ENCODE measurements around the gene KIAA2012.

The KIAA2012 gene

DNA sequence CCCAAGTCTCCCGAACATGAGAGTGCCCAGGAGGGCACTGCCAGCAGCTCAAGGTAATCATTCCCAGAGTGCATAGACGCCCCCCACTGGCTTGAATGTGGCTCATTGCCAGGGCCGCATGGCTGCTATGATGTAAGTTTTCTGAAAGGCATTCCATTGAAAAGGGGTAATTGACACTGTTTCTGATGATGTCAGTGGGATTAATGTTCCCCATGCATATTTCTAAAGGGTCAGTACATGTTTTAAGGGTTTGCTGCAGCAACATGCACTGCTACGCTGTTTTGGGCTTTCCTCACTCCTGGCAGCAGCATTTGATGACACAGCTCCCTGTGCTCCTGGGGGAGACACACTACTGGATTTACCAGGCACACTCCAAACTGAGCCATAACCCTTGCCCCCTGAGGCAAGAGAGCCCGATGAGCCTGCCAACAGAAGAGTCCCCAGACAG lies 36.7 kb downstream of the KIAA2012 start:
- TF ChIP-seq, protein P1, sequence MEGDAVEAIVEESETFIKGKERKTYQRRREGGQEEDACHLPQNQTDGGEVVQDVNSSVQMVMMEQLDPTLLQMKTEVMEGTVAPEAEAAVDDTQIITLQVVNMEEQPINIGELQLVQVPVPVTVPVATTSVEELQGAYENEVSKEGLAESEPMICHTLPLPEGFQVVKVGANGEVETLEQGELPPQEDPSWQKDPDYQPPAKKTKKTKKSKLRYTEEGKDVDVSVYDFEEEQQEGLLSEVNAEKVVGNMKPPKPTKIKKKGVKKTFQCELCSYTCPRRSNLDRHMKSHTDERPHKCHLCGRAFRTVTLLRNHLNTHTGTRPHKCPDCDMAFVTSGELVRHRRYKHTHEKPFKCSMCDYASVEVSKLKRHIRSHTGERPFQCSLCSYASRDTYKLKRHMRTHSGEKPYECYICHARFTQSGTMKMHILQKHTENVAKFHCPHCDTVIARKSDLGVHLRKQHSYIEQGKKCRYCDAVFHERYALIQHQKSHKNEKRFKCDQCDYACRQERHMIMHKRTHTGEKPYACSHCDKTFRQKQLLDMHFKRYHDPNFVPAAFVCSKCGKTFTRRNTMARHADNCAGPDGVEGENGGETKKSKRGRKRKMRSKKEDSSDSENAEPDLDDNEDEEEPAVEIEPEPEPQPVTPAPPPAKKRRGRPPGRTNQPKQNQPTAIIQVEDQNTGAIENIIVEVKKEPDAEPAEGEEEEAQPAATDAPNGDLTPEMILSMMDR (IDR thresholded peaks at IDR 0.05; ENCODE audit: insufficient read depth, low read depth, low read length, missing control alignments): no peak
- no peak for DNase-seq (ENCODE audit: low read depth)
- H3K4me3 ChIP-seq (ENCODE audit: low read depth, low read length): no peak overlapping the region

DNA sequence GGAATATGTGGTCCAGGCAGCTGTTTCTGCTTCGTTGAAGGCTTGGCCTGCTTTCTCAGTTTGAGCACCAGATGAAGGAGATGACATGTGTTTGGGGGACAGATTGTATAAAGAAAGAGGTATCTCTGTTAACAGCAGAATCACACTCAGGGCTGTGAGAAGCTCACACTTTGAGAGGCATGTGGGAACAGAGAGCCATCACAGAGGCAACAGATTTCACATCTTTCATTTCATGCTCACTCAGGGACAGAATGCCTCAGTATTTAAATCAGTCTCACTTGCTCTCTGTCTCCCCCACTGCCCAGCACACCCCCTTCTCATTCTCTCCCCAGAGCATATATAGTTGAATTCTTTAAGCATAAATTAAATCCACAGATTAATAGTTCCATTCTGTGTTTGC lies 37.4 kb downstream of the KIAA2012 start:
- TF ChIP-seq, protein P1 (IDR thresholded peaks at IDR 0.05; ENCODE audit: insufficient read depth, low read depth, low read length, missing control alignments): no peak
- DNase-seq (ENCODE audit: low read depth): no peak
- H3K4me3 ChIP-seq (ENCODE audit: low read depth, low read length): no peak overlapping the region

DNA sequence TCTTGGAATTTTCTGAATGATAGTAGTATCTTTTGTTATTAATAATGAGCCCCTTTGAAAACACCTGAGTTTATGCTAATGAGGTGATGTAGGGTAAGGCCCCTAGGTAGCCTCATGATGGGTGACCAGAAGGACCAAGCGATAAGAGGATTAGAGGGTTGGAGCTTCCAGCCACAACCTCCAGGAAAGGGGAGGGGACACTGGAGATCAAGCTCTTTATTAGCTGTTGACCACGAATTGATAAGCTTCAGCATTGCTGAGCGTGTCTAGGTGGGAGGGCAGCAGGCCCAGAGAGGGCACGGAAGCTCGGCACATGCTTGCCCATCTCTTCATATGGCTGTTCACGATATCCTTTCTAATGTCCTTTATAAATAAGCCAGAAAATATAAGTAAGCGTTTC lies 39.0 kb downstream of the KIAA2012 start:
- TF ChIP-seq, protein P1 (IDR thresholded peaks at IDR 0.05; ENCODE audit: insufficient read depth, low read depth, low read length, missing control alignments): no peak

DNA sequence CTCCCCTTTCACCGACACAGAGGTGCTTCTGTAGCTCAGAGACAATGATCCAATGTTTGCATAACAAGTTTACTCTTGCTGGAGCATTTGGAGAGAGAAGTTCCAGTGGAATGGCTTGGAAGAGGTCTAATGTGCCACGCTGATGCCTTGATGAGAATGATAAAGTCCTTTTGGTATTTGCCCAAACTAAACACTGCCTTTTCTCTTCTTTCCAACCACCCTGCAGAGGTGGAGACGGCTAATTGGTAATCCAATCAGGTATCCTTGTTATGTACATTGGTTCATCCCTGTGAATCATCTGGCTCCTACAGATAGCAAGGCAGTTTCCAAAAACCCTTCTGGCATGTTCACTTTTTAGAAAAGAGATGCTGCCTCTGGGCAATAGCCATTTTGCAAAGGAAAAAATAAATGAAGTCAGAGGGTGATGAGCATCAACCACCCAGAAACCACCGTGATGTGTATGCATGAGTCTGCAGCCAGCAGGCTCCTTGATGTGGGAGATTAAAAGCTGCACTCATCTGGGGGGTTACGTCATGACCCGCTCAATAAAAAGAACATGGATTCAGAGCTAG lies 40.6 kb downstream of the KIAA2012 start:
- TF ChIP-seq, protein P1 (IDR thresholded peaks at IDR 0.05; ENCODE audit: insufficient read depth, low read depth, low read length, missing control alignments): no peak
- no peak for DNase-seq (ENCODE audit: low read depth)
- no peak overlapping the region for H3K4me3 ChIP-seq (ENCODE audit: low read depth, low read length)

More for the DNA sequence above, 39.0 kb downstream of the KIAA2012 start:
- no peak overlapping the region for H3K4me3 ChIP-seq (ENCODE audit: low read depth, low read length)
- DNase-seq (ENCODE audit: low read depth): no peak

DNA sequence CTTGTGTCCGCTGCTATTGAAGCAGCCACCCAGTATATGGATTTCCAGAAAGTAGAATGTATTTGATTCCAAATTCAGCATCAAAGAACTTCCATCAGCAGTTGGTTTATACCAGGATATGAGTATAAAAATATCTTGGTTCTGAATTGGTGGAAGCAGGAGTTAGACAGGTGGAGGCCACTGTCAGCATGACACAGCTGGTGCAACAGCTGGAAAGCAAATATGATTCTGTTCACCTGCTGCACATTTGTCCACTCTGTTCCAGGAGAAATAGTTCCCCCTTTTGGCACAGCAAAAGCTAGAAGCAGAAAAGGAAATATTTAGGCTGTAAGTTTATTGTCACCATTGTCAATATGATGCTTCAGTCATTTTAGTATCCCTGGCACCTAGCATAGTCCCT lies 41.2 kb downstream of the KIAA2012 start:
- DNase-seq (ENCODE audit: low read depth): no peak
- H3K4me3 ChIP-seq (ENCODE audit: low read depth, low read length): no peak overlapping the region
- TF ChIP-seq, protein P1 (IDR thresholded peaks at IDR 0.05; ENCODE audit: insufficient read depth, low read depth, low read length, missing control alignments): no peak

DNA sequence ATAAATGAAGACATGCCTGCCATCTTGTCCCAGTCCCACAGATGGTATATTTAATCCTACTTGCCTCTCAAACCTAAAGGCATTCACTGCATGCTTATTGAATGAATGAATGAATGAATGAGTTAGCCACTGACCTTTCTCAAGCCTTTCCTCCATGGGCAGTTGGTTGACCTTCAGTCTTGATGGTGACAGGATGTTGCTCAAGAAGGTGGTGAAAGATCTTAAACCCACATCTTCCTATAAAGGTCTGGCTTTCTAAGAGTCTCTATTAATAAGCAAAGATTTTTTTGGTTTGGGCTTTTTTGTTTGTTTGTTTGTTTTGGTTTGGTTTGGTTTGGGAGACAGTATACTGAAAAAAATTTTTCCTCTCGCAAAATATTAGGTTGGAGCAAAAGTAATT lies 41.7 kb downstream of the KIAA2012 start:
- TF ChIP-seq, protein P1 (IDR thresholded peaks at IDR 0.05; ENCODE audit: insufficient read depth, low read depth, low read length, missing control alignments): no peak
- H3K4me3 ChIP-seq (ENCODE audit: low read depth, low read length): no peak overlapping the region
- DNase-seq (ENCODE audit: low read depth): no peak

DNA sequence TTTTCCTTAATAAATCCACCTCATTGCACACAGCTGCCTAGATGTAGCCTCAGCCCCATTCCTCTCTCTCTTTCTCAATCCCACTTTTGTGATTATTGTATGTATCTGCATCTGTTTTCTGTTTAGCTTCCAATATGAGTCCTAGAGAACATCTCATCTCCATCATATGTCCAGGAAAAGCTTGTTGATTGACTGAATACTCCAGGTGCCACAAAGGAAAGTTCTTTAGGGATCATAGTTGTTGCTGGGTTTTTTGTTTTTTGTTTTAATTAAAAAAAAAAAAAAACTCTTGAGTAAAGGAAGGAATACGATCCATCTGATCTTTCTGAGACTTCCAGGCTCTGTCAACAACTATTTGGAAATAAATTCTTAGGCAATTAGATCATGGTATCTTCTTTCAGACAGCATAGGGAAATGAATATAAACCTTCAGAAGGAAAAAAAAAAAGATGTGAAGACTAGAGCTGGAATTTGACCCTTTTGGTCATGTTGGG lies 42.5 kb downstream of the KIAA2012 start:
- no peak for DNase-seq (ENCODE audit: low read depth)
- no peak overlapping the region for H3K4me3 ChIP-seq (ENCODE audit: low read depth, low read length)
- TF ChIP-seq, protein P1 (IDR thresholded peaks at IDR 0.05; ENCODE audit: insufficient read depth, low read depth, low read length, missing control alignments): no peak

All from GM12865 (cell line).